Adrenal gland (tissue), 5 donors: ENCODE data around the gene S100A11.

ENCODE experiments used
- POLR2A ChIP-seq, 2 donors: fragments of 450-650 bp; IDR thresholded peaks; one replicate each; pipeline ENCODE4 v1.6.1; 2017; ENCODE audit warnings: antibody characterized with exemption in 2 of 2, mild to moderate bottlenecking in 2 of 2, moderate library complexity in 1 of 2
- TF ChIP-seq, protein P1 (sequence below), 6 experiments: fragments of 450-650 bp in 4 of 6; fragments of 200-600 bp in 2 of 6; sonication (generic) in 1 of 6; IDR thresholded peaks; 1 replicate in 5 of 6; 2 replicates in 1 of 6; pipeline versions ENCODE4 v1.5.1 to v1.8.0; 2016 to 2021; ENCODE audit warnings: antibody characterized with exemption in 6 of 6, mild to moderate bottlenecking in 2 of 6, moderate library complexity in 1 of 6
- donor health status: DM: no; HTN: no; CAD: no.

DNA sequence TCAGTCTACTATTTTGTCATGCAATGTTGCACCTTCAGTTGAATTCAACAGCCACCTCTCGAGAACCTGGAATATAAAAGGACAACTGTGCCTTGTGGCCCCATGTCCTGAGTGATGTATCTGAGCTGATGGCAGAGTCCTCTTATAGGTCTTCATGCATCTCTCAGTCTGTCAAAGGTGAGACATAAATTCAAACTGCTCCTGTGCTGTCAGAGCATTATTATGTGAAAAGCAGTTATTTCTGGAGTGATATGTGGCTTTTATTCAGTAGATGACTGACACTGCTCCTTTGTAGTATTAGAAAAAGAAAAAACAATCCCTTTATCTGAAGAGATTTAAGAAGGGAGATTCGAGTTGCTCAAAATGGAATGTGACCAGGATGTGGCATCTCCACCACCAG is 51.5 kb downstream of the S100A11 start:
- TF ChIP-seq, protein P1, sequence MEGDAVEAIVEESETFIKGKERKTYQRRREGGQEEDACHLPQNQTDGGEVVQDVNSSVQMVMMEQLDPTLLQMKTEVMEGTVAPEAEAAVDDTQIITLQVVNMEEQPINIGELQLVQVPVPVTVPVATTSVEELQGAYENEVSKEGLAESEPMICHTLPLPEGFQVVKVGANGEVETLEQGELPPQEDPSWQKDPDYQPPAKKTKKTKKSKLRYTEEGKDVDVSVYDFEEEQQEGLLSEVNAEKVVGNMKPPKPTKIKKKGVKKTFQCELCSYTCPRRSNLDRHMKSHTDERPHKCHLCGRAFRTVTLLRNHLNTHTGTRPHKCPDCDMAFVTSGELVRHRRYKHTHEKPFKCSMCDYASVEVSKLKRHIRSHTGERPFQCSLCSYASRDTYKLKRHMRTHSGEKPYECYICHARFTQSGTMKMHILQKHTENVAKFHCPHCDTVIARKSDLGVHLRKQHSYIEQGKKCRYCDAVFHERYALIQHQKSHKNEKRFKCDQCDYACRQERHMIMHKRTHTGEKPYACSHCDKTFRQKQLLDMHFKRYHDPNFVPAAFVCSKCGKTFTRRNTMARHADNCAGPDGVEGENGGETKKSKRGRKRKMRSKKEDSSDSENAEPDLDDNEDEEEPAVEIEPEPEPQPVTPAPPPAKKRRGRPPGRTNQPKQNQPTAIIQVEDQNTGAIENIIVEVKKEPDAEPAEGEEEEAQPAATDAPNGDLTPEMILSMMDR (IDR thresholded peaks at IDR 0.05): no peak
- no peak for TF ChIP-seq POLR2A (IDR thresholded peaks at IDR 0.05)
